Measurements from ENCODE around the gene TSPAN11.
"Not testable (repeated sequence)": the region's sequence is repeated elsewhere in the genome, so short reads cannot be mapped to it uniquely, and the experiment has no call there.

TSPAN11 gene, protein sequence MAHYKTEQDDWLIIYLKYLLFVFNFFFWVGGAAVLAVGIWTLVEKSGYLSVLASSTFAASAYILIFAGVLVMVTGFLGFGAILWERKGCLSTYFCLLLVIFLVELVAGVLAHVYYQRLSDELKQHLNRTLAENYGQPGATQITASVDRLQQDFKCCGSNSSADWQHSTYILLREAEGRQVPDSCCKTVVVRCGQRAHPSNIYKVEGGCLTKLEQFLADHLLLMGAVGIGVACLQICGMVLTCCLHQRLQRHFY

DNA sequence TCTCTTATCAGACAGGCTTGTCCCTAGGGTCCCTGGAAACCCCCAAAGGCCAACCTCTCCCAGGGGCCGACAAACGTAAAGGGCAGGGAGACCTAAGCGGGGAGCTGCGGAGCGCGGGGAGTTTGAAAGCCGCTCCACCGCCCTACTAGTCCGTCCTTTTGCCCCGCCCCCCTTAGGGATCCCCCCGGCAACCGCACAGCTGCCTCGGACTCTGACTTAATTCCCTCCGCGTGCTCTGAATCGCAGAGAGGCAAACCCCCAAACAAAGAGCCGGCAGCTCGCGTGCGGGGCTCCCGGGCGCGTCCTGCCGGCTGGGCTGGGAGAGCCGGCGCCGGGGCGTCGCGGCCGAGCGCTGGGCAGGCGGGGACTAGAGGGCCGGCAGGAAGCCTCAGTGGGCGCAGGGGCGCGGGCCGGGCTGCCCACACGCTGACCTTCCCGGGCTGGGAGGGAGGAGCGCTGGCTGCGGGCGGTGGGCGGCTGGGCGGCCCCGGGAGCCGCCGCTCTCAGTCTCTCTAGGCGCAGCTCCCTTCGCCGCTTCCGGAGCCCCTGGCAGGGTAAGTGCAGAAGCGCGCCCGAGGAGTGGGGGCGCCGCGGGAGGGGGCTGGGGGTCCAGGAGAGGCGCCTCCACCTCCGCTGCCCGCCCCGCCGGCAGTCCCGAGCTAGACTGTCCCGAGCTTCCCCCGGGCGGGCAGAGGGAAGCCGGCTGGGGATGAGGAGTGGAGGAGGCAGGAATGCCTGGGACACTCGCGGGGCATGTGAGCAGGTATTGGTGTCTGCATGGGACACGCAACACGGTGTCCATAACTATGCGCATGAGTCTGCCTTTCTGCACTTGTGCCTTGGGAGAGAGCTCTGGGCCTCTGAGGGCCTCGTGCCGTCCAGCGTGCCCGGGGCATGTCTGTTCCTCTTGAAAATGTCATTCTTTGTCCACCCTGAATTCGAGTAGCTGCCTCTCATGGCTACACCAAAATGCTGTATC, at the start of gene TSPAN11:
Gene TSPAN11 (plus strand): TSS at position 506 of the 979 bp plus-strand sequence. CDS start 27,244 bp downstream, outside the sequence.
- DNase-seq (ENCODE audit: low read depth in 2 of 3, low spot score in 1 of 3), result no peak

DNA sequence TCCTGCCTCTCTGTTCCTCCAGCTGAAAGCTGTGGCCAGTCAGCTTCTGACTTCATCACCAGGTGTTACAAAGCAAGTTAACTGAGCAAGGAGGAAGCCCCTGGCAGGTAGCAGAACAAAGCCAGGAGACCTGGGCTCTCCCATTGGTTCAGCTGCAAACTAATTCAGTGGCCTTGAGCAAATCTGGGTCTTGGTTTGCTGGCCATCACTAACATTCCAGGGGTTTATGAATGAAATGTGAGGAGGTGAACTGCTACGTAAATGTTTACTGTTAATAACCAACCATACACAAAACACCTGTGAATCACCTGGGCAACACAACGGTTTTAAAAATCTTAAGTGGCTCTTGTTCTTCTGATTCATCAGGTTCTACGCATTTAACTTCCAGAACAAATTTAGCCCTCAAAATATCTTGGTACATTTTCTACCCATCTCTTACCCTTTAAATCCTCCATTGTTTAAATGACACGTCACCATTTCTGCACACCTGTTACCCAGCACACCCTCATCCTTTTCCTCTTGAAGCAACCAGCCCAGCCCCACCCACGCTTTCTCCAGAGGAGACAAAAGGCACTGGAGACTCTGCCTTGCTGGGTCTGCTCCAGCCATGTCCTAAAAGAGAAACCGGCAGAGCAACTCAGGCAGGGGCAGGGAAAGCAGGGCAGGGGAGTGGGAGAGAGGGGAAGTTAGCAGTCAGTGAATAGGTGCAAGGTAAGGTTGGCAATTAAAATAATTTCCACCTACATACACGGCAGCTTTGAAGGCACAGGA, 49.3 kb upstream of the TSPAN11 start:
- DNase-seq (ENCODE audit: low read depth in 2 of 3, low spot score in 1 of 3), result no peak

DNA sequence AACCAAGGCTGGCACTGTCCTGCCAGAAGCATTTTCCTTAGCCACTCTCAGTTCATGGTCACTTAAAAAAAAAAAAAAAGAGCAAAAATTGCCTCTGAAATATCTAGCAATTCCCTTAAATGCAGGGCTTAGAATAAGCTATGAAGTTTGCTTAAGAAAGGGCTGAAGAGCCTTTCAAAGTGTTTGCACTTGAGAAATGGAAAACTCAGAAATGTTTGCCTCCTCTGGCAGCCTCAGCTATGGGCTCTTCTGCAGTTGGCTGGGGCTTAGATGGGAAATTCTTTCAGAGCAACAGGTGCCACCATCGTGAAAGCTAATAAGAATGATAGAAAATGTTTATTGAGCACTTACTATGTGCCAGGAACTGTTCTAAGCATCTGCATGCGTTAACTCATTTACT, 48.5 kb upstream of the TSPAN11 start:
- DNase-seq (ENCODE audit: low read depth in 2 of 3, low spot score in 1 of 3), result no peak

DNA sequence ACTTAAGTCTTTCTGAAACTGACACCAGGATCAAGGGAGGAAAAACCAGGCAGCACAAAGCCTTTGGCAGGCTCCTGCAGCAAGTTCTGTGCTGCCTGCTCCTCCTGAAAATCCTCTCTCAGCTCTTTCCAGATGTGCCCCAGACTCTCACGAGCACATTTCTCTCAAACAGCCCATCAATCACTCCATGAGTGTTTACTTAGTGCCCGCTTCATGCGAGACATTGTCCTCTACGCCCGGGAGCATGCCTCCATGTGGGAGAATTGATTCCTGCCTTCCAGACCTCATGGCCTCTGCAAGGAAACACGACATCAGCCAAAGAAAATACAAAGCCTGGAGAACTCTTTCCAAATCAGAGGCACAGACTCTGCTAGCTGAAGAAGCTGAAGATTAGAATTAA, 46.5 kb upstream of the TSPAN11 start:
- no peak for DNase-seq (ENCODE audit: low read depth in 2 of 3, low spot score in 1 of 3)

DNA sequence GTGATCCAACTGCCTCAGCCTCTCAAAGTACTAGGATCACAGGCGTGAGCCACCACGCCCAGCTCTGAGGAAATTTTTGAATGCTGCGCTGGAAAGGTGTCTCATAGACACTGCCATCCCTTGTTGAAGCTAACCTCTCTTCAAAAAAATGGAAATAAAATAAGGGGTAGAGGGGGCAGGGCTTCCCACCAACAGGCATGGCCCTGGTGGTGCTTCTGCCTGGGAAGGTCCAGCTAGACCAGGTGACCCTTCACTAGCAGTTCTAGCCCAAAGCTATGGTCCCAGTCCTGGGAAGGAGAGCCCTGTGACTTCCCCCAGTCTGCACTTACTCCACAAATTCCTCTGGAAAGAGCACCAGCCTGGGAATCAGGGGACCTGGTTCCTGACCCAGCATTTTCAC, 45.7 kb upstream of the TSPAN11 start:
- no peak for DNase-seq (ENCODE audit: low read depth in 2 of 3, low spot score in 1 of 3)

DNA sequence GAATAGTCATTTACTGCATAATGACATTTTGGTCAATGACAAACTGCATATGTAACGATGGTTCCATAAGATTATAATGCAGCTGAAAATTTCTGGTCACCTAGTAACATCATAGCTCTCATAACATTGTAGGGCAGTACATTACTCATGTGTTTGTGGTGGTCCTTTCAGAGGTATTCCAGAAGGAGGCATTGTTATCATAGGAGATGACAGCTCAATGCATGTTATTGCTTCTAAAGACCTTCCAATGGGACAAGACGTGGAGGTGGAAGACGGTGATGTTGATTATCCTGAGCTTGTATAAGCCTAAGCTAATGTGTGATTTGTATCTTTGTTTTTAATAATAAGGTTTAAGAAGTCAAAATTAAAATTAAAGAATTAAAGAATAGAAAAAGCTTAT, 43.8 kb upstream of the TSPAN11 start:
- no peak for DNase-seq (ENCODE audit: low read depth in 2 of 3, low spot score in 1 of 3)

DNA sequence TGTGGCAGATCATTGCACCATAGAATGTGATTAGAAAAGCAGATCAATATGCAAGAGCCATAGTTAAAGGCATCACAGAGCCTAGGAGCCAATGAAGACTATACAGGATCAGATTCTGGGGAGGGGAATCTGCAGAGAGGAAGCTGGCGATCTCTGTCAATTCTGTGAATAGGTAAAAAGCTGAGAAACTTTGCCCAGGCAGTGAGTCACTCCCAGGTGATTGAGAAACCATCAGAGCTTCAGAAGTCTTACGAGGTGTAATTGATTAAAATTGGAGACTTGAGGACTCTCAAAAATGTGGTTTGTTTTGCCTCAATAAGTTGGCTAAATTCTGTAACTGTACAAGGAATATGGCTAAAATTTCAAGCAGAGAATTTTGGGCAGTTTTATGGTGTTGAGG, 41.7 kb upstream of the TSPAN11 start:
- no peak for DNase-seq (ENCODE audit: low read depth in 2 of 3, low spot score in 1 of 3)

DNA sequence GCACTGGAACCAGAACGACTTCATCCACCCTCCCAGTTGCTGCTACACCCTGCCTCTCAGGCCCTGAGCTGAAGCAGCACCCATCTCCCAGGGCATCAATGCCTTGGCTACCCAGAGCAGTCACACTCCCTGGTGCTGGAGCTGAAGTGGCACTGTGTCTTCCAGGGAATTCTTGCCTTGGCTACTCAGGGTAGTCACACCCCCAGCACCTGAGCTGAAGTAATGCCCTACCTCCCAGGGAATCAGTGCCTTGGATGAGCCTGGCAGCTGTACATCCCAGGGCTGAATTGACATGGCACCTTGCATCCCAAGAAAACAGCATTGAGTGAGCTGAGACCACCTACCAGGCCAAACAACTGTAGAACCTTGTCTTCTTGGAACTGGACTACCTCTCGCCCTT, 41.2 kb upstream of the TSPAN11 start:
- DNase-seq (ENCODE audit: low read depth in 2 of 3, low spot score in 1 of 3), result no peak

DNA sequence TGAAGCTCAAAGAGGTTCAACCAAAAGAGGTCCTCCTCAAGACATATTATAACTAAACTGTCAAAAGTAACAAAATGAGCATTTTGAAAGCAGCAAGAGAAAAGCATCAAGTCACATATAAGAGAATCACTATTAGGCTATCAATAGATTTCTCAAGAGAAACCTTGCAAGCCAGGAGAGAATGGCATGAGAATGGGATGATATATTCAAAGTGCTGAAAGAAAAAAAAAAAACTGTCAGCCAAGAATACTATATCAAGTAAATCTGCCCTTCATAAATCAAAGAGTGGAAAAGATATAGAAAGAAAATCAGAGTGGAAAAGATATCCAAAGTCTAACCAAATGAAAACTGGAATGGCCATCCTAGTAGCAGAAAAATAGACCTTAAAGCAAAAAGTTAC, 39.3 kb upstream of the TSPAN11 start:
- no peak for DNase-seq (ENCODE audit: low read depth in 2 of 3, low spot score in 1 of 3)

DNA sequence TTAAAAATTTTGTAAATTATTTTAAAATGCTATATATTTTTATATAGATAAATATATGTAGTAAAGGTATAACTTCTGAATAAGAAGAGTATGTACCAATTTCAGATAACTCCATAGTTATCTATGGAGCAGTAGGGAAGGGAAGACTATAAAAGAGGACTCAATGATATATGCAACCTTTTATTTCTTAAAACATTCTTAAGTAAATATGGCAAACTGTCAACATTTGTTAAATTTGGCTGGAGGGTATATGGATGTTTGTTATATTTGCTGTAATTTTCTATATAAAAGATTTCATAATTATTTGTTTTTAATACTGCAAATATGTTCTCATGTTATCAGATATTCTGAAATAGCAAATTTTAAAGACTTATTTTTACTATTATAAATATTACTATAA, 38.3 kb upstream of the TSPAN11 start:
- DNase-seq (ENCODE audit: low read depth in 2 of 3, low spot score in 1 of 3), result no peak

DNA sequence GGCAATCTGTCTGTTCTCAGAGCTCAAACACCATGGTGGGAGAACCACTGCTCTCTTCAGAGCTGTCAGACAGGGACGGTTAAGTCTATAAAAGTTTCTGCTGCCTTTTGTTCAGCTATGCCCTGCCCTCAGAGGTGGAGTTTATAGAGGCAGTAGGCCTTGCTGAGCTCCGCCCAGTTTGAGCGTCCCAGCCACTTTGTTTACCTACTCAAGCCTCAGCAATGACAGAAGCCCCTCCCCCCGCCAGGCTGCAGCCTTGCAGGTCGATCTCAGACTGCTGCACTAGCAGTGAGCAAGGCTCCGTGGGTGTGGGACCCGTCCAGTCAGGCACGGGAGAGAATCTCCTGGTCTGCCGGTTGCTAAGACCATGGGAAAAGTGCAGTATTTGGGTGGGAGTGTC, 32.0 kb upstream of the TSPAN11 start:
- not testable (repeated sequence) for DNase-seq (ENCODE audit: low read depth in 2 of 3, low spot score in 1 of 3)

DNA sequence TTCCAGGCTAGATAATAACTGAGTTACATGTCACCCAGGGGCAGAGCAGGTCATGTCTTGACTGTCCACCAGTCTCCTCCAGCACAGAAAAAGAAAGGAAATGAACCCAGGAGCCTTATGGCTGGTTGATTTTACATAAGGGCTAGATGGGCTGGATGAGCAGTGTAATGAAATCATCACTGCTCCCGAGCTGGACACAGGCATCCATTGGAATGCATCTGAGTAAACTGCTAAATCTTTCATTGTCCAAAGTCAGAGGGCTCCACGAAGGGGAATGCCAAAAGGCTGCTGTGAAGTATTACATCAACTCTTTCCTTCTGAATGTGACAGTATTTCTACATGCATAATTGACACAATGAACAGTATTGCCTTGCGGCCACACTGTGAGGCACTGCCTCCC, 30.1 kb upstream of the TSPAN11 start:
- no peak for DNase-seq (ENCODE audit: low read depth in 2 of 3, low spot score in 1 of 3)

DNA sequence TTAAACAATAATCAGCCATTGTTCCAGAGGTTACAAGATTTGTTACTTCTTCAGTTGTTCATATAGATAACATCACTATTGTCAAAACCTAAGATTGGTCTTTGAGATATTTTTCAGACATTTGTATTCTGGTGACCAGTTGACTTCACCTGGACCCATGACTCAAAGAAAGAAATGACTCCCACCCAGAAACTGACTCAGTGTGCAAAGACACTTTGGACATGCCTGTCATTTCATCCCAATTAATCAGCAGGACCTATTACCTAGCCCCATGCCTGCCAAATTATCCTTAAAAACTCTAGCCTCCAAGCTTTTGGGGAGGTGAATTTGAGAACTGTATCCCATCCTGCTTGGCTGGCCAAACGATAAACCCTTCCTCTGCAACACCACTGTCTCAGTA, 27.7 kb upstream of the TSPAN11 start:
- no peak for DNase-seq (ENCODE audit: low read depth in 2 of 3, low spot score in 1 of 3)

DNA sequence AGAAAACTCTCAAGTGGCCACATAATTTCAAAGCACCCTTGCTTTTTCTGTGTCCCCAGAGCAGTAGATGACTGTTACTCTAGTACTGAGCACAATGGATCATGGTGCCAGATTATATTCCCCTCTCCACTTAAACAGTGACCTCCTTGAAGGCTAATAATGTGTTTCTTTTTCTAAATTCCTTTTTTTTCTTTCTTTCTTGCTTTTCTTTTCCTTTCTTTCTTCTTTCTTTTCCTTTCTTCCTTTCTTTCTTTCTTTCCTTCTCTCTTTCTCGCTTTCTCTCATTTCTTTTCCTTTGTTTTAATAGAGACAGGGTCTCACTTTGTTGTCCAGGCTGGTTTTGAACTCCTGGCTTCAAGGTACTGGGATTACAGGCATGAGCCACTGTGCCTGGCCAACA, 26.2 kb upstream of the TSPAN11 start:
- no peak for DNase-seq (ENCODE audit: low read depth in 2 of 3, low spot score in 1 of 3)

DNA sequence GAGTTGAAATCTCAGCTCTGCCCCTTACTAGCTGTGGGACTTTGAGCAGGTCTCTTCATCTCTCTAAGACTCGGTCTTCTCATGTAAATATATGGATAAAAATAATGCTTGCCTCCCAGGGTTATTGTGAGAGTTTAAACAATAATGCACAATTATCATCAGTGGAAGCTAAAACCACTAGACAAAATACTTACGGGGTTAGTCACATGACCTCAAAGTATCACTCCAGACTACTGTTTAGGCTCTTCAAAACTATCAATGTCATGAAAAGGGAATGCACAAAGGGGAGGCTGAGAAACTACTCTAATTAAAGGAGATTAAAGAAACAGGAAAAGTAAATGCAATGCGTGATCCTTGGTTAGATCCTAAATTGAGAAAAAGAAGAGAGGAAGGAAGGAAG, 24.5 kb upstream of the TSPAN11 start:
- DNase-seq (ENCODE audit: low read depth in 2 of 3, low spot score in 1 of 3), result no peak

DNA sequence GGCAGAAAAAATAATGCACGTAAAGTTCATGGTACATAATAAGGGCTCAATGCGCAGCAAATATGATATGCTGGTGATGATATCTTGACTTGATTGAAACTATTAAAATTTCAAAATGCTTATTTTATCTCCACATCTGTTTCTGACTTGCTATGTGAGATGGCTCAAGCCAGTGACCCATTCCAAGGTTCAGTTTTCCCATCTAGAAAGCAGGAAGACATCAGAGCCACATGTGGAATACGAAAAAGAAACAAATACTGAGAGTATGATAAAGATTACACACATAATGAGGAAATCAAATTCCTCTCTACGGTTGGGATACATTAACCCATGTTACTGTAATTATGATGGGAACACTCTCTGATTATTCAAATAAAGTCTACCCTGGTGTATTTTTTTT, 24.0 kb upstream of the TSPAN11 start:
- DNase-seq (ENCODE audit: low read depth in 2 of 3, low spot score in 1 of 3), result no peak

DNA sequence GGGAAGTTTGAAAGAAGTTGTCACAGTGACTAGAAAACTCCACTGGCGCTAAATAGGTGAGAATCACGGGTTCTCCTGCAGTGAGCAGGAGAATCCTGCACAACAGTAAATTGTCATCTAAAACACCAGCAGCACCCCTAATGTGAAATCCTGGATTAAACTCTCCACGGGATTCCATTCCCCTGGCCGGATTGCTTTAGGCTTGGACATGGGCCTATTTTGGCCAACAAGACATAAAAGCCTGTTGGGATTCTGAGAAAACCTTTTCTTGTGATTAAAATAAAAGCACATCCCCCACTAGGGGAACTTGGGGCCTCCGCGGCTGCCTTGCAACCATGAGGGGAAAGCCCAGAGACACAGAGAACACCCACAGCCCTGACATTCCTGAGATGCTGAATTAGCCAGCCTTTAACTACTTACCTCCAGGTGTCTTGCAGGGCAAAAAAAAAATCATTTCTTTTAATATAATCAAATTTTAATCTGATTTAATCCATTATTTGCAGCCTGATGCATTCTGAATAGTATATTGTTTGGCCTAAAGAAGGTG, 21.0 kb upstream of the TSPAN11 start:
- no peak for DNase-seq (ENCODE audit: low read depth in 2 of 3, low spot score in 1 of 3)

DNA sequence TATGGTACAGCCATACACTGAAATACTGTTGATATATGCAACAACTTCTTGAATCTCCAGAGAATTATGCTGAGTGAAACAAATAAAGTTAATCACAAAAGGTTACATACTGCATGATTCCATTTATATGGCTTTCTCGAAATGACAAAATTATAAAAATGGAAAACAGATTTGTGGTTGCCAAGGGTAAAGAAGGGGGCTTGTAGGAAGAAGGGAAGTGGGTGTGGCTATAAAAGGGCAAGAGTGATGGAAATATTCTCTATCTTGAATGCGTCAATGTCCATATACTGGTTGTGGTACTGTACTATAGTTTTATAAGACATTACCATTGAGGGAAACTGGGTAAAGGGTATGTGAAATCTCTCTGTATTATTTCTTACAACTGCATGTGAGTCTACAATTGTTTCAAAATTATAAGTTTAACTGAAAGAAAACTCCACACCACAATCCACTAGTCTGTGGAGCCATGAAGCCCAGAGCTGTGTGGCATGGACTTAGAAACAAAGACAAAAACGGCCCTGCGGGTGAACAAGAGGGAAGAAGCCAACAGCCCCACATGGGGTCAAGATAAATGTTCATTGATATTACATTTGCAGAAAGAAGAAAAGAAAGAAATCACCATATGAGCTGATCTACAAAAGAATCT, 18.3 kb upstream of the TSPAN11 start:
- DNase-seq (ENCODE audit: low read depth in 2 of 3, low spot score in 1 of 3), result no peak

DNA sequence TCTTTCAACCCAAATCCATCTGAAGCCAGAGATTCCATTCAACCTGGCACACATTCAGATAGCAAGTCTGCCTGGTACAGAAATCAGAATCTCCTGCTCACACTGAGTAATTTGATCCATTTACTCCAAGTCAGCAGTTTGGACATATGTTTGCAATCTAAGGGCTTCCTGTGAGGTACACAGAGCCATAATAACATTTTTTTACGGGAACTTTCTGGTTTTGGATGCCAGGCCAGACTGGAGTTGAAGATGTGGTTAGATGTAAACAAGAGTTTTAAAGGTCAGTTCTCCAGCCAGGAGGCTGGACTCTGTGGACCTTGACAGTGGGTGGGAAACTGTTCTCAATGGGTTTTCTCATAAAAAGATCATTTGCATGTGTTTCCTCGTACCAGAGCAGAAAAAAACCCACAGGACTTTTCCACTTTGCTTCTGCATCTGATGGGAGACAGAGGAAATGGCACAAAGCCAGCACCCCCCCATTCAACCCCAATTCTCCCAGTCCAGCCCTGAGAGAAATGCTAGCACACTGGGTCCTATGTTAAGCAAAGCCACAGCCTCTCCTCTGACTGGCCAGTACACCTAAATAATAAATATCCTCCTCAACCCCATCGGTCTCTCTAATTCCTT, 17.7 kb upstream of the TSPAN11 start:
- DNase-seq (ENCODE audit: low read depth in 2 of 3, low spot score in 1 of 3), result no peak

DNA sequence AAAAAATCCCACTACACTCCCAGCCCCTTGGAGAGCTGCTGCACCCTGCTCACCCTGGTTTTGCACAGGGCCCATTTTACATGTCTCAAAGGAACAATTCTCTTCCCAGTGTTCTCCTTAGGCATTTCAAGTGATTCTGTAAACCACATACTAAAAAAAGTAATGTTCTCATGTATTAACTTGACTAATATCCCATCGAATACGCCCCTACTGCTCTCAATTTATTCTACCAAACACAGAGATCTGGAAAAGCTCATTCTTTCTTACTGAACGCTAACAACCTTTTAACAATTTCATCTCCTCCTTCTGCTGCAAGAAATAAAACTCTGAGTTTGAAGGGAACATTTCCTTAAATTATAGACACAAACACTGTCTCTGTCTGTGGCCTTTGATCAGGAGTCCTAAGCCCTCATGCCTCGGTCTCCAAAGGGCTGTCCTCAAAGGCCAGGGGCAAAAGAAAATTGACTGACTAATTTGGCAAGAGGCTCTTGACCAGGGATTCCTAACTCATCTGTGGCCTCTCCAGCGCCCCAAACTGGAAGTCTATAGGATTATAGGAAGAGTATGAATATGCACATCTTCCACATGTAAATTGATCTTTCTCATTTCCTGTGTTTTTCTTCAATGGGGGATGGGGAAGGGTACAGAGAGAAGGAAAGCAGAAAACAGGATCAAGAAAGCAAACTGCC, 17.1 kb upstream of the TSPAN11 start:
- DNase-seq (ENCODE audit: low read depth in 2 of 3, low spot score in 1 of 3), result no peak

Measured in stimulated activated CD4-positive, alpha-beta T cell treated with anti-CD3 and anti-CD28 coated beads, Interleukin-12 subunit alpha, Interleukin-12 subunit beta, amount 100 ng/mL, for 48 hours (primary cell).